Measurements from ENCODE around the gene FNDC3A. TPM values are rescaled to one million over a fixed set of nuclear protein-coding genes. Genes with fewer than 3 reads are reported as not detected.

Gene FNDC3A
- total and polyA plus RNA-seq, 8 donors: 13.0 to 131 (median 26.2) TPM

GRCh38 chr13:49164712-49165111 is 189.0 kb downstream of the FNDC3A start:
- intact Hi-C loops (cut with DNase I; ENCODE audit: low total_unique reads): no loop called here
- Histone ChIP-seq H3K4me1 (peaks cover 0 to 5% (median 0%) of the 10 kb centered on the region in 4 donors), H3K9me3 (peaks cover 0 to 23% (median 20%) of the 10 kb centered on the region in 4 donors), H3K36me3 (peaks cover 13 to 85% (median 68%) of the 10 kb centered on the region in 4 donors), H3K27me3 (no peaks in the 10 kb centered on the region), H3K27ac (no peak overlapping the region), H3K4me3 (no peak overlapping the region)
- WGBS, 5 donors: 97% methylated on average over 7 of the region's 7 CpGs
- no peak for DNase-seq
- TF ChIP-seq POLR2AphosphoS5 (IDR thresholded peaks at IDR 0.05) (no peak), POLR2A (IDR thresholded peaks at IDR 0.05) (no peak), EP300 (IDR thresholded peaks at IDR 0.05) (no peak), CTCF (IDR thresholded peaks at IDR 0.05) (no peak)

GRCh38 chr13:49165798-49166752 is 190.4 kb downstream of the FNDC3A start:
- TF ChIP-seq POLR2A (IDR thresholded peaks at IDR 0.05): no peak
- TF ChIP-seq POLR2AphosphoS5 (IDR thresholded peaks at IDR 0.05): no peak
- TF ChIP-seq CTCF (IDR thresholded peaks at IDR 0.05): no peak
- no peak for TF ChIP-seq EP300 (IDR thresholded peaks at IDR 0.05)
- DNase-seq: no peak

GRCh38 chr13:49171359-49171758 is 195.6 kb downstream of the FNDC3A start:
- DNase-seq: no peak
- H3K27me3 ChIP-seq: no peaks in the 10 kb centered on the region
- no peaks in the 10 kb centered on the region for H3K4me1 ChIP-seq
- TF ChIP-seq EP300 (IDR thresholded peaks at IDR 0.05) (no peak), POLR2A (IDR thresholded peaks at IDR 0.05) (no peak), CTCF (IDR thresholded peaks at IDR 0.05) (no peak), POLR2AphosphoS5 (IDR thresholded peaks at IDR 0.05) (no peak)
- peaks cover 13 to 85% (median 78%) of the 10 kb centered on the region in 4 donors for H3K36me3 ChIP-seq
- H3K4me3 ChIP-seq: no peak overlapping the region
- no peaks in the 10 kb centered on the region for H3K9me3 ChIP-seq
- H3K27ac ChIP-seq: no peak overlapping the region
- intact Hi-C loops (cut with DNase I; ENCODE audit: low total_unique reads): no loop called here

More at GRCh38 chr13:49165798-49166752, 190.4 kb downstream of the FNDC3A start:
- no peaks in the 10 kb centered on the region for H3K27me3 ChIP-seq
- H3K9me3 ChIP-seq: peaks cover 0 to 23% (median 20%) of the 10 kb centered on the region in 4 donors
- 86 to 95% (median 90%) methylated on average over 5 of the region's 5 CpGs for WGBS, 5 donors
- H3K36me3 ChIP-seq: peaks cover 13 to 95% (median 79%) of the 10 kb centered on the region in 4 donors
- no peak overlapping the region for H3K4me3 ChIP-seq
- no peak overlapping the region for H3K27ac ChIP-seq
- peaks cover 0 to 5% (median 0%) of the 10 kb centered on the region in 4 donors for H3K4me1 ChIP-seq
- intact Hi-C loops (cut with DNase I; ENCODE audit: low total_unique reads): no loop called here

- no peaks in the 10 kb centered on the region for H3K9me3 ChIP-seq
- no peaks in the 10 kb centered on the region for H3K27me3 ChIP-seq
- no peak overlapping the region for H3K4me3 ChIP-seq
- intact Hi-C loops (cut with DNase I; ENCODE audit: low total_unique reads): no loop called here
- 35 to 65% (median 39%) methylated on average over 1 of the region's 1 CpG for WGBS, 5 donors
- H3K27ac ChIP-seq: peak overlapping the region in 2 of 5 donors; percentile 27 to 42
- peaks cover 0 to 9% (median 0%) of the 10 kb centered on the region in 4 donors for H3K4me1 ChIP-seq
- peaks cover 7 to 81% (median 80%) of the 10 kb centered on the region in 4 donors for H3K36me3 ChIP-seq
- no peak for DNase-seq
- TF ChIP-seq POLR2A (IDR thresholded peaks at IDR 0.05) (no peak), CTCF (IDR thresholded peaks at IDR 0.05) (no peak), EP300 (IDR thresholded peaks at IDR 0.05) (no peak), POLR2AphosphoS5 (IDR thresholded peaks at IDR 0.05) (no peak)
These were observed 208.1 kb downstream of the FNDC3A start for GRCh38 chr13:49183672-49184325.

Data from stomach (tissue), 9 donors.